HL-60 (cell line): Measurements from ENCODE around the gene UBE2M.

ENCODE experiments used
- DNase-seq, 2 experiments: peaks; one replicate each; pipeline ENCODE4 v3.0.0-alpha.2; 2010 to 2020; ENCODE audit warnings: low read depth in 1 of 2, low spot score in 1 of 2
- H3K27ac ChIP-seq: fragments of 250-450 bp; sonication (Bioruptor Pico); replicated peaks from 2 replicates; pipeline ENCODE4 v1.5.1; 2020; ENCODE audit warnings: mild to moderate bottlenecking, moderate library complexity
- H3K27me3 ChIP-seq: fragments of 250-450 bp; sonication (Bioruptor Pico); 2 replicates; pipeline ENCODE4 v1.5.1; 2021; ENCODE audit warnings: mild to moderate bottlenecking, moderate library complexity; ENCODE audit not compliant: insufficient read depth, poor library complexity, severe bottlenecking
- H3K4me3 ChIP-seq: replicated peaks from 2 replicates; pipeline ENCODE4 v1.5.1; 2011; ENCODE audit warnings: mild to moderate bottlenecking, control low read depth, low read length; ENCODE audit not compliant: insufficient read depth
- CTCF ChIP-seq: IDR thresholded peaks from one replicate; pipeline ENCODE4 v1.5.1; 2011; ENCODE audit warnings: low read length, control low read depth, inconsistent platforms; ENCODE audit not compliant: insufficient read depth
- GABPA ChIP-seq: IDR thresholded peaks from 2 replicates; pipeline ENCODE4 v1.6.1; 2012; ENCODE audit warnings: low read depth
- POLR2AphosphoS5 ChIP-seq: IDR thresholded peaks from 2 replicates; pipeline ENCODE4 v1.6.1; 2012; ENCODE audit warnings: low read depth
- REST ChIP-seq: IDR thresholded peaks from 2 replicates; pipeline ENCODE4 v1.6.1; 2012; ENCODE audit warnings: low read depth; ENCODE audit not compliant: insufficient replicate concordance
- SPI1 ChIP-seq: IDR thresholded peaks from 2 replicates; pipeline ENCODE4 v1.6.1; 2012; ENCODE audit warnings: low read depth, mild to moderate bottlenecking, borderline replicate concordance

UBE2M gene

GRCh38 chr19:58562122-58563033 lies 4.0 kb upstream of the UBE2M start:
- Histone ChIP-seq H3K27me3 (no peaks in the 10 kb centered on the region), H3K4me3 (peak overlapping the region; percentile 21), H3K27ac (no peak overlapping the region)
- TF ChIP-seq GABPA, result peak; percentile 60
- no peak for TF ChIP-seq SPI1
- peak; percentile 76; the same call in 1 of the 2 replicates for TF ChIP-seq POLR2AphosphoS5
- no peak for TF ChIP-seq CTCF
- no peak for DNase-seq

- no peak for DNase-seq
- no peaks in the 10 kb centered on the region for H3K27me3 ChIP-seq
- TF ChIP-seq REST (no peak), SPI1 (no peak), GABPA (no peak)
- no peak overlapping the region for H3K27ac ChIP-seq
- no peak overlapping the region for H3K4me3 ChIP-seq
These were observed 3.1 kb upstream of the UBE2M start for GRCh38 chr19:58561373-58562121.

GRCh38 chr19:58560921-58561320 lies 2.5 kb upstream of the UBE2M start:
- Histone ChIP-seq H3K4me3 (no peak overlapping the region), H3K27ac (no peak overlapping the region), H3K27me3 (no peaks in the 10 kb centered on the region)
- TF ChIP-seq SPI1 (no peak), CTCF (no peak), REST (no peak), POLR2AphosphoS5 (no peak), GABPA (no peak)
- no peak for DNase-seq
